ENCODE results near the gene AGAP6.
"Not testable (repeated sequence)": the region's sequence is repeated elsewhere in the genome, so short reads cannot be mapped to it uniquely, and the experiment has no call there.

AGAP6 gene

GRCh38 chr10:49988376-49988775 lies at the start of gene AGAP6:
AGAP6 (plus strand) TSS chr10:49988406; CDS start chr10:49988716, 310 bp downstream.
- H3K36me3 ChIP-seq (ENCODE audit: control insufficient read depth in 2 of 2, insufficient read depth in 2 of 2, low read length in 2 of 2); H3K27me3 ChIP-seq (ENCODE audit: control insufficient read depth in 2 of 2, insufficient read depth in 2 of 2, low read length in 2 of 2); H3K9me3 ChIP-seq (ENCODE audit: control insufficient read depth in 2 of 2, low read length in 2 of 2); H3K27ac ChIP-seq (ENCODE audit: low read depth in 2 of 2, low read length in 2 of 2); H3K9ac ChIP-seq (ENCODE audit: low read depth in 1 of 2, low read length in 2 of 2); H3K4me3 ChIP-seq (ENCODE audit: low read length in 2 of 2); H3K4me1 ChIP-seq (ENCODE audit: control insufficient read depth in 2 of 2, insufficient read depth in 2 of 2, low read length in 2 of 2): not testable (repeated sequence)

DNA sequence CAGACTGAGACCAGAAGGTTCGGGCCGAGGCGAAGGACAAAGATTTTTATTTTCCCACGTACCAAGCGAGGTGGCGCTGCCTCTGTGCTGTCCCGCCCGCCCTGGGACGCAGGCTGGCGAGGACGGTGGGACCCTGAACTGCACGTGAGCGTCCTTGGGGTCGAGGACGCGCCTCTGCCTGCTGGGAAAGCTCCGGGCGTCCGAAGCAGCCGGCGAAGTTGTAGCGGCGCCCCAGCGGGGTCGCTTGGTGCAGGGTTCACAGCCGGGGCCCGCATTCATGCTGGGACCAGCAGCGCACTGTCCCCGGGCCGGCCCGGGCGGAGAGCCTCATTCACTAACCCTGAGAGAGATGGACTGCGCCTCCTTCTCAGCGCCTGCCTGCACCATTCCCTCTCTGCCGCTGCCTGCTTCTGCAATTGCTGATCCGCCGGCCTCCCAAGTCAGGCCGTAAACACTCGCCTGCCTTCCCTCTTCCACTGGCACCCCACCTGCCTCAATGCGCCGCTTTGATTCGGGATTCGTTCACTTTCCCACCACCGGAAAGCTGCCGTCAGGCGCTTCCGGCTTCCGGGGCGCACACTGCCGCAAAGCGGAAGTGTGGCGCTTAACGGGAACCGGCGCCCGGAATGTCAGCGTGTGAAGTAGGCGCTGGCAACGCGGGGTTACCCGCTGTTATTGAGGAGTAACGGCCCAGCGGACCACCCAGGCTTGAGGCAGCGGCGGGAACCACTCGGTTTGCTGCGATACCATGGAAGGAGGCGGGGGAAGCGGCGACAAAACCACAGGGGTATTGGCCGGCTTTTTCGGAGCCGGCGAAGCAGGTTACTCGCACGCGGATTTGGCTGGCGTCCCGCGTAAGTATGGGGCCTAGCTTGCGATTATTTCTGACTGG lies 46.5 kb upstream of the AGAP6 start, which contains the start of the genes PARG and TIMM23B:
Gene PARG, minus strand, starts transcription at position 581 of the 892 bp plus-strand sequence. Its CDS starts 302 bp downstream, at position 279.
Gene TIMM23B, plus strand, starts transcription at position 607 of the 892 bp plus-strand sequence. Its CDS starts 142 bp downstream, at position 749.
- H3K27me3 ChIP-seq (ENCODE audit: control insufficient read depth in 2 of 2, insufficient read depth in 2 of 2, low read length in 2 of 2); H3K9me3 ChIP-seq (ENCODE audit: control insufficient read depth in 2 of 2, low read length in 2 of 2); H3K36me3 ChIP-seq (ENCODE audit: control insufficient read depth in 2 of 2, insufficient read depth in 2 of 2, low read length in 2 of 2); H3K4me1 ChIP-seq (ENCODE audit: control insufficient read depth in 2 of 2, insufficient read depth in 2 of 2, low read length in 2 of 2): not testable (repeated sequence)
- H3K4me3 ChIP-seq (ENCODE audit: low read length in 2 of 2), result peak within 1 kb of the TSS; percentile 80 to 88
- H3K9ac ChIP-seq (ENCODE audit: low read depth in 1 of 2, low read length in 2 of 2), result peak within 1 kb of the TSS; percentile 68 to 69
- peak within 1 kb of the TSS; percentile 42 to 43 for H3K27ac ChIP-seq (ENCODE audit: low read depth in 2 of 2, low read length in 2 of 2)

- Histone ChIP-seq H3K4me3 (ENCODE audit: low read length in 2 of 2) (peak overlapping the region; percentile 80 to 88), H3K9ac (ENCODE audit: low read depth in 1 of 2, low read length in 2 of 2) (peak overlapping the region; percentile 68 to 69), H3K27ac (ENCODE audit: low read depth in 2 of 2, low read length in 2 of 2) (peak overlapping the region in 1 of 2 donors; percentile 38)
- H3K9me3 ChIP-seq (ENCODE audit: control insufficient read depth in 2 of 2, low read length in 2 of 2); H3K36me3 ChIP-seq (ENCODE audit: control insufficient read depth in 2 of 2, insufficient read depth in 2 of 2, low read length in 2 of 2); H3K27me3 ChIP-seq (ENCODE audit: control insufficient read depth in 2 of 2, insufficient read depth in 2 of 2, low read length in 2 of 2); H3K4me1 ChIP-seq (ENCODE audit: control insufficient read depth in 2 of 2, insufficient read depth in 2 of 2, low read length in 2 of 2): not testable (repeated sequence)
Observed at GRCh38 chr10:49942339-49942705, 45.9 kb upstream of the AGAP6 start.

GRCh38 chr10:49943607-49944006 lies 44.6 kb upstream of the AGAP6 start:
- H3K27me3 ChIP-seq (ENCODE audit: control insufficient read depth in 2 of 2, insufficient read depth in 2 of 2, low read length in 2 of 2); H3K4me3 ChIP-seq (ENCODE audit: low read length in 2 of 2); H3K27ac ChIP-seq (ENCODE audit: low read depth in 2 of 2, low read length in 2 of 2); H3K4me1 ChIP-seq (ENCODE audit: control insufficient read depth in 2 of 2, insufficient read depth in 2 of 2, low read length in 2 of 2); H3K36me3 ChIP-seq (ENCODE audit: control insufficient read depth in 2 of 2, insufficient read depth in 2 of 2, low read length in 2 of 2); H3K9me3 ChIP-seq (ENCODE audit: control insufficient read depth in 2 of 2, low read length in 2 of 2); H3K9ac ChIP-seq (ENCODE audit: low read depth in 1 of 2, low read length in 2 of 2): not testable (repeated sequence)

GRCh38 chr10:49948142-49948541 lies 40.1 kb upstream of the AGAP6 start:
- H3K36me3 ChIP-seq (ENCODE audit: control insufficient read depth in 2 of 2, insufficient read depth in 2 of 2, low read length in 2 of 2); H3K9me3 ChIP-seq (ENCODE audit: control insufficient read depth in 2 of 2, low read length in 2 of 2); H3K4me1 ChIP-seq (ENCODE audit: control insufficient read depth in 2 of 2, insufficient read depth in 2 of 2, low read length in 2 of 2); H3K9ac ChIP-seq (ENCODE audit: low read depth in 1 of 2, low read length in 2 of 2); H3K27me3 ChIP-seq (ENCODE audit: control insufficient read depth in 2 of 2, insufficient read depth in 2 of 2, low read length in 2 of 2); H3K4me3 ChIP-seq (ENCODE audit: low read length in 2 of 2); H3K27ac ChIP-seq (ENCODE audit: low read depth in 2 of 2, low read length in 2 of 2): not testable (repeated sequence)

GRCh38 chr10:49948737-49949136 lies 39.5 kb upstream of the AGAP6 start:
- not testable (repeated sequence) for H3K4me1 ChIP-seq (ENCODE audit: control insufficient read depth in 2 of 2, insufficient read depth in 2 of 2, low read length in 2 of 2); H3K27me3 ChIP-seq (ENCODE audit: control insufficient read depth in 2 of 2, insufficient read depth in 2 of 2, low read length in 2 of 2); H3K9ac ChIP-seq (ENCODE audit: low read depth in 1 of 2, low read length in 2 of 2); H3K36me3 ChIP-seq (ENCODE audit: control insufficient read depth in 2 of 2, insufficient read depth in 2 of 2, low read length in 2 of 2); H3K4me3 ChIP-seq (ENCODE audit: low read length in 2 of 2); H3K9me3 ChIP-seq (ENCODE audit: control insufficient read depth in 2 of 2, low read length in 2 of 2); H3K27ac ChIP-seq (ENCODE audit: low read depth in 2 of 2, low read length in 2 of 2)

GRCh38 chr10:49952006-49952405 lies 36.2 kb upstream of the AGAP6 start:
- H3K27ac ChIP-seq (ENCODE audit: low read depth in 2 of 2, low read length in 2 of 2), result not testable (repeated sequence)

DNA sequence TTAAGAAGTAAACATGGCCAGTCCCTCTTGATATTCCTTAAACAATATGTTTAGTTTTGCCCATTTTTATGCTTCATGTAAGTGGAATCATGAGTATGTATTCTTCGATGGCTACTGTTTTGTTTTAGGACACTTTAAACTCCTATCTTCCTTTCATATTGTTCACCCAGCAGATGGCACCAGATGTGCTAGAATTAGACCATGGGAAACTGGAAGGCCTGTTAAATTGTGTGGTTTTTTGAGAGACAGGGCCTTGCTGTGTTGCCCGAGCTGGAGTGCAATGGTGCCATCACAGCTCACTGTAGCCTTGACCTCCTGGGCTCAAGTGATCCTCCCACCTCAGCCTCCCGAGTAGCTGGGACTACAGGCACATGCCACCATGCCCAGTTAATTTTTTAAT lies 35.1 kb upstream of the AGAP6 start:
- not testable (repeated sequence) for H3K4me1 ChIP-seq (ENCODE audit: control insufficient read depth in 2 of 2, insufficient read depth in 2 of 2, low read length in 2 of 2); H3K27ac ChIP-seq (ENCODE audit: low read depth in 2 of 2, low read length in 2 of 2); H3K9ac ChIP-seq (ENCODE audit: low read depth in 1 of 2, low read length in 2 of 2); H3K27me3 ChIP-seq (ENCODE audit: control insufficient read depth in 2 of 2, insufficient read depth in 2 of 2, low read length in 2 of 2); H3K4me3 ChIP-seq (ENCODE audit: low read length in 2 of 2); H3K9me3 ChIP-seq (ENCODE audit: control insufficient read depth in 2 of 2, low read length in 2 of 2); H3K36me3 ChIP-seq (ENCODE audit: control insufficient read depth in 2 of 2, insufficient read depth in 2 of 2, low read length in 2 of 2)

More at GRCh38 chr10:49952006-49952405, 36.2 kb upstream of the AGAP6 start:
- not testable (repeated sequence) for H3K4me3 ChIP-seq (ENCODE audit: low read length in 2 of 2); H3K36me3 ChIP-seq (ENCODE audit: control insufficient read depth in 2 of 2, insufficient read depth in 2 of 2, low read length in 2 of 2); H3K27me3 ChIP-seq (ENCODE audit: control insufficient read depth in 2 of 2, insufficient read depth in 2 of 2, low read length in 2 of 2); H3K9ac ChIP-seq (ENCODE audit: low read depth in 1 of 2, low read length in 2 of 2); H3K4me1 ChIP-seq (ENCODE audit: control insufficient read depth in 2 of 2, insufficient read depth in 2 of 2, low read length in 2 of 2); H3K9me3 ChIP-seq (ENCODE audit: control insufficient read depth in 2 of 2, low read length in 2 of 2)

DNA sequence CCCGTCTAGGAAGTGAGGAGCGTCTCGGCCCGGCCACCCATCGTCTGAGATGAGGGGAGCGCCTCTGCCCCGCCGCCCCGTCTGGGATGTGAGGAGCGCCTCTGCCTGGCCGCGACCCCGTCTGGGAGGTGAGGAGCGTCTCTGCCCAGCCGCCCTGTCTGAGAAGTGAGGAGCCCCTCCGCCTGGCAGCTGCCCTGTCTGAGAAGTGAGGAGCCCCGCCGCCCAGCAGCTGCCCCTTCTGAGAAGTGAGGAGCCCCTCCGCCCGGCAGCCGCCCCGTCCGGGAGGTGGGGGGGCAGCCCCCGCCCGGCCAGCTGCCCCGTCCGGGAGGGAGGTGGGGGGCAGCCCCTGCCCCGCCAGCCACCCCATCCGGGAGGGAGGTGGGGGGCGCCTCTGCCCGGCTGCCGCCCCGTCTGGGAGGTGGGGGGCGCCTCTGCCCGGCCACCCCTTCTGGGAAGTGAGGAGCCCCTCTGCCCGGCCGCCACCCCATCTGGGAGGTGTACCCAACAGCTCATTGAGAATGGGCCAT lies 17.8 kb upstream of the AGAP6 start:
- H3K4me3 ChIP-seq (ENCODE audit: low read length in 2 of 2); H3K4me1 ChIP-seq (ENCODE audit: control insufficient read depth in 2 of 2, insufficient read depth in 2 of 2, low read length in 2 of 2); H3K27ac ChIP-seq (ENCODE audit: low read depth in 2 of 2, low read length in 2 of 2); H3K27me3 ChIP-seq (ENCODE audit: control insufficient read depth in 2 of 2, insufficient read depth in 2 of 2, low read length in 2 of 2); H3K9ac ChIP-seq (ENCODE audit: low read depth in 1 of 2, low read length in 2 of 2); H3K9me3 ChIP-seq (ENCODE audit: control insufficient read depth in 2 of 2, low read length in 2 of 2); H3K36me3 ChIP-seq (ENCODE audit: control insufficient read depth in 2 of 2, insufficient read depth in 2 of 2, low read length in 2 of 2): not testable (repeated sequence)

GRCh38 chr10:49971466-49971865 lies 16.7 kb upstream of the AGAP6 start:
- not testable (repeated sequence) for H3K4me1 ChIP-seq (ENCODE audit: control insufficient read depth in 2 of 2, insufficient read depth in 2 of 2, low read length in 2 of 2); H3K27ac ChIP-seq (ENCODE audit: low read depth in 2 of 2, low read length in 2 of 2); H3K36me3 ChIP-seq (ENCODE audit: control insufficient read depth in 2 of 2, insufficient read depth in 2 of 2, low read length in 2 of 2); H3K27me3 ChIP-seq (ENCODE audit: control insufficient read depth in 2 of 2, insufficient read depth in 2 of 2, low read length in 2 of 2); H3K9me3 ChIP-seq (ENCODE audit: control insufficient read depth in 2 of 2, low read length in 2 of 2); H3K9ac ChIP-seq (ENCODE audit: low read depth in 1 of 2, low read length in 2 of 2); H3K4me3 ChIP-seq (ENCODE audit: low read length in 2 of 2)

All from mucosa of rectum (tissue), 2 donors.